GM18868 (cell line): ENCODE results near the gene JAZF1.
A peak's percentile ranks its signal among the peaks of the same experiment; 100 is the strongest.

Source experiments
- ATAC-seq: cut with Tn5 transposase; IDR thresholded peaks from one replicate; pipeline ENCODE4 v1.9.1; 2021; ENCODE audit warnings: mild to moderate bottlenecking, moderate library complexity; ENCODE audit not compliant: unreplicated experiment

JAZF1 gene

DNA sequence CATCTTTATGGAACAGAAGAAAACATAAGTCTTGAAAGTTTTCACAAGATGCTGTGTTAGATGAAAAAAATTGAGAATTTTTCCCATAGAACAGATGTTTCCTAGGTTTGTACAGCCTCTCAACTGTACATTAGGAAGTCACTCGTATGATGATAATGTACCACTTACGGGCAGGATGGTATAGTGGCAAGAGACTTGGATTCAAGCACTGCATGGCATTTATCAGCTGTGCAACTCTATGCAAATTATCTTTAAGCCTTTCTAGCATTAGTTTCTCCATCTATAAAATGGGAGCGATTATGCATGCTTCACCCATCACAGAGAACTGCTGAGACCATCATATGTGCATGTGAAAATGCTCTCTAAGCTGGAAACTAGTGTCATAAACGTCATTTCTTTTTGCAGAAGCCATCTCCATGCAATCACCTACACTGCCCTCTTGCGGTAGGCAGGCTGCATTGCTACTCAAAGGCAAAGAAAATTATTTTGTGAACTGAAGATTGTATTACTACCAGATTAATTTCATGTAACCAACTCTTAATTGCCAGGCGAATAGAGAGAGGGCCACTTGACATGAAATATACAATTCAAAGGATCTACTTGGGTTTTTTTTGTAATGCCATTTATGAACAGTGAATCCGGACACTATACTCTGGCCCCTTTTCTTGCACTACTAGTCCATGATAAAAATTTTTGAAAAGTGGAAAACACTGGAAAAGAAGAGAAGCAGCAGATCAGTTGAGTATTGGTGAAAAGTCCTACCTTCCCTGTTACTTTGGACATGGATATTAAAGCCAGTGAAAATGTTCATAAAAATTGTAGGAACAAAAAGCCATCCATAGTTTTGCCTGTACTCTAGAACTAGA, 102.3 kb downstream of the JAZF1 start:
- no peak for ATAC-seq

DNA sequence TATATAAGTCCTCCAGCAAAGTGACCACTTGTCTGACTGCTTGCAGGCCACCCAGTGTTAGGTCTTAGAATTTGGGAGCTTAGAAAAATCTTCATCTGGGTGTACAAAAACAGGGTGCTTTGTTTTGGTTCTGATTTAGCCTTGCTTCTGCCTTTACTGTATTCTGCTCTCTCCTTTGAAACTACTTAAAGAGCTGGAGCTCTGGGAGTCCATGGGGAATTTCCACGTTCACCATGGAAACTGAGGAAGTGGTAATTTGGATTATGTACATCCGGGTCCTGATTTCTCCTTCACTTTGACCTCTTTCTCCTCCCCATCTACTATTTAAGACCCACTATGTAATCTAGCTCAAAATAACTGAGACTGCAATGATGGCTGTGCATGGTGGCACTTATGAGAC, 103.0 kb downstream of the JAZF1 start:
- no peak for ATAC-seq

DNA sequence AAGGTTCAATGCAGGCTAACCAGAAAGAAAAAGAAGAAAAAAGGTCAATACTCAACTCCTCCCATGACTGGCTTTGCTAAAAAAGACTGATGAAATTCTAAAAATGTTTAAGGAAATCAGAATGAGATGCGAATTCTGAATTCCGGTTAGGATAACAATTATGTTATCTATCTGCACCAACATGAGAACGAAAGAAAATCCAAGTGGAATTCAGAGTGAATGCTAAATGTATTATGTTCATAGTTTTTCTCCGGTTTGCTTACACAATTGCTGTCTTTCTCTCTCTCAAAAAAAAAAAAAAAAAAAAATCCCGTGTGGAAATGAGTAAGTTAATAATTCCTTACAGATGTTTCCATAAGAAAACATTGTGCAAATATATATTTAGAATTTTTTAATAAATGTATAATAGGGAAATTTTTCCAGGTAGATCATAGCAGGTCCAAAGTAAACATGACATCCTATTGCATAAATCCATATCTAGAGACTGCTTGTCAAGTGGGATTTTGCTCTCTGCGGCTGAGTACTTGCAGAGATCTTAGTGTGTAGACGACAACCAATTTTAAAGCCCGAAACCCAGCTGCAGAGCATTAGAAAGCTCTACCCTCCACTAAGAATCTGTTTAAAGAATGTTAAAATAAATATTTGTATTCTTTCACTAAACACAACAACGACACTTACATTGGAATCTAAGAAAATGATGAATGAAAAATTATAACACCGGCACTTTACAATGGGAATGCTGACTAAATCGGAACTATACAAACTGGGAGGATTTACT, 104.0 kb downstream of the JAZF1 start:
- no peak for ATAC-seq

DNA sequence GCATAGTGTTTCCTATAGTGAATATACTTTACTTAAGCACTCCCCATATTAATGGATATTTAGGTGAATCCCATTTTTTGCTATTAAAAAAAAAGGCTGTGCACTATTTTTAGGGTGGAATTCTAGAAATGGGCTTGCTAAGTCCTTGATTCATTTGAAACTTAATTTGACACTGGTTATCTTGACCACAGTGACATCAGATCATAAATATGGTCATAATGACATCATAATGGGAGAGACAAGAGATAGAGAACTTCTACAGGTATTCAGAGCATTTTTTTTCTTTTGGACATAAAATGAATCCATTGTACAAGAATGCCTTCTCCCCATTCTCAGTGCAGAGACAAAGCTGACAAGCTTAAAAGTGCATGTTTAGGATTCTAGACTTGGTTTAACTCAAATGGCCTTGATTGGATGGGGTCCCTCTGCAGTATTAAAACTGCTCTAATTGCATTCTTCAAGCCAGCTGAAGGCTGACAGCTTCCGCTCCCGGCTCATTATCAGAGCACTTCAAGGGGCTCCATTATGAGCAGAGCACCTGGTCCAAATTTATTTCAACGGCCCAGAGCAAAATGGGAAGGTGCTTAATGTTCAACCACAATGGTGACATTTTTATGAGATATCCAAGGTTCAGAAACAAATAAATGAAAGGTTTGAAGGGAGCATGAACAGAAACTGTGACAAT, 104.8 kb downstream of the JAZF1 start:
- ATAC-seq: no peak

DNA sequence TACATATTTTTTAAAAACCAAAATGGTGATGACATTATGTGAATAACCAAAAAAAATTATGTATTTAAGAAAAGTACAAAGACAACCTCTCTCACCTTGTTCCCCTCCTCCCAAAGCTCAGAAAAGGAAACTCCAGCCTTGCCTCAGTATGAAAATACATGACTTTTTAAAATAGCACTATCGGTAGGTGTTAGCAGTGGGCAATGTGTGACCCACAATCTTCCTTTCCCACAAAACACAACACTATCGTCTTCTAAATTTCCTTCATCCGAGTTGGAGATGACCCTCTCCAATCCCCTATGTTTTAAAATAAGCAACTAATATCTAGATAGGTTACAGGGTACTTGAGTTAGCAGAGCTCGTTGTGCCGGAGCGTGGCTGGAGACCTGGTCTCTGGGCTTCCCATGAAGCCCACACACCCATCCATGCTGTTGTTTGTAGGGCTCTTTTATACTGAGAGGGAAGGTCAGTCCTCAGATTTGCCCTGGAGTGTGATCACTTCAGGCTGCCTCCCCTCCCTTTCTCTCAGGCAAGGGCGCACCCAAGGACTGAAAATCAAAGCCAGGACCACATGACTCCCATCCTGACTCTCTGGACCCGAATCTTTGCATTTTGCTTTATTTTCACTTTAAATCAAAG, 107.6 kb downstream of the JAZF1 start:
- no peak for ATAC-seq

DNA sequence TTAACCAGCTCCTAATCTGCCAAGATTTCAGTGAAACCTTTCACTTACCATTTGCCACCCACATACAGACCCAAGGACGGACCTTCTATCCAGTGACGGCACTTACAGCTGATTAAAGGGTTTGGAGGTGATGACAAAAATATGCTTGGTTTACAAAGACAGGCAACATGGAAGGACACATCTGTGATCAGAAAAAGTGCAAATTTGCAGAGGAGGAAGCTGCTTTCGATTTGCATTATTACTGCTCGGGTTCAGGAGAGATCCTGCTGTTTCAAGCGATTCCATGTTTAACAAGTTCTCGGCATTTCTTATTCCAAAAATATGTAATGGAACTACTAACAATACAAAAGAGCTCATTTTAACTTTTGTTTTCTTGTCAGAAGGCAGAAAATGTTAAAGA, 109.0 kb downstream of the JAZF1 start:
- ATAC-seq: no peak

DNA sequence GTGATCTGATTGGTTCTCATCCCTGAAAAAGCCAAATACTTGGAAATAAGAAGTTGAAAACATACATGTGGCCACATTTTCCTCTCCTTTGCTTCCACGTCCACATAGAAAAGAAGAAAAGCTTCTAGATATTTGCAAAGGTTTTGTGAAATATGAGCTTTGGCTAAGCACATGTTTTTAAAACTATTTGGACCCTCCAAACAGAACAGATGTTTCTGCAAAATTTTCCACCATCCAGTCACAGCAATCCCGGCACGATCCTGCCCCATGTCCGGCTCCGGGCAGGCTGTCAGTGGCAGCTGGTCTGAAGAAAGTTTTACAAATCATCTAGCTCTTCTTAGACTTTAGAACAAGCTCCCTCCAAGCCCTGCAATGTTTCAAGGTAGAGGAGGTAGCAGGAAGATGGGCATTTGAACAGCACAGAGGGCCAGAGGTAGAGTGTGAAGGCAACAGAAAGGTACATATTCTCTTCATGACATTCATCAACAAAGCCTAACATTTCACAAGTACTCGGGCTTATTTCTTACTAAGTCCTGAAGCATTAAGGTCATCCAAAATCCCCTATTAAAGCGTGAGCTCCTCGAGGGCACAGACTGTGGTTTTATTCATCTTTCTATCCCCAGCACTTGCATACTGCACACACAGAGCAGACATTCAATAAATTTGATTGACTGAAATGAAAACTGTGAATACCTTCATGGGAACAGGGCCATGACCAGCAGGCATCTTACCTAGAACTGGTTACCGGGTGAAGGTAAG, 110.1 kb downstream of the JAZF1 start:
- ATAC-seq: no peak

DNA sequence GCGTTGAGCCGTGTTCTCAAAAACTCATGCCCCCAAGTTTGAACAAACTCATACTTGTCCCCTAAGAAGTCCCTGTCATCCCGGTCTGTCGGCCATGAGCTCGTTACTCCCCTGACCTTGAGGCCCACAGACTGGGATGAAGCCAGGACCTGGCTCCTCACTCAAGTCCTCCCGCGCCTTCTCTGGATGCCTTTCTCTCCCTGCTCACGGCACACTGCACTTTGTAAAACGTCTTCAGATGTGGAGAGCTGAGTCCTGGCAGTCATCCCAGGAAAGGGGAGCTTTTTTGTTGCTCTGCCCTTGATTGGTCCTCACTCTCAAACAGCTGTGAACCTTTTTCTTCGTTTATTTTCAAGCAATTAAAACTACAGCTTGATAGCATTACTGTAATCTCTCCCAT, 110.8 kb downstream of the JAZF1 start:
- no peak for ATAC-seq

DNA sequence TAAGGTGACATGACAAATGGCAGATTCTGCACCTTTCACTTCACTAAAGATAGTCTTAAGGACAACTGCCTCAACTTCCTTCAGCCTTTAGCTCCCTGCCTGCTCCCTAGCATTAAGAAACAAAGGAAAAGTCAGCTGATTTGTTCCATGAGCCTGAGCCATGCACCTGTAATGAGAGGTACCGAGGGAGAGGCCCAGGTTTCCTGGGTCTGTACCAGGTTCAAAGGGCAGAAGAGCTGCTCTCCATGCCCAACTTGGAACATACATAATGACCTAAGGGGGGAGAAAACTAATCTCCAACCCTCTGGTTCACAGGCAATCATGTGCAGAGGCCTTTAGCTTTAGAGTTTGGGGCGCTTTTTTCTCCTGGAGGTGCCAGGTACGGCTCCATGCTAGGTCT, 111.2 kb downstream of the JAZF1 start:
- no peak for ATAC-seq

DNA sequence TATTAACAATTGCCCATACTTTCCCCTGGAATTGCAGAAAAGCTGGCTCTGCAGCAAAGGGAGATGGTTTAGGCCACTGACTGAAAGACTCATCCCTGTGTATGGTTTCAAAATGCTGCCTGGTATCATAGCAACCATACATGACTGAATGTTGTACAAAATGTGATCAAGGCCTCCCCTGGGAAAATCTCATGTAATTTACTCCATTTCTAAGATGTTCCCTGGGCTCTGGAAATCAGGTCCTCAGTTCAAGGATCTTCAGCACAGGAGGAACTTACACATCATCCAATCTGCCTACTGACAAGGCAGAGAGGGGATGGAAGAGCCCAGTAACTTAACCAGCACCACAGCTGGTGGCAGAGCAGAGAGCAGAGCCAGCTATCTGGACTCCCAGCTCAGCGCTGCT, 111.8 kb downstream of the JAZF1 start:
- ATAC-seq: no peak

DNA sequence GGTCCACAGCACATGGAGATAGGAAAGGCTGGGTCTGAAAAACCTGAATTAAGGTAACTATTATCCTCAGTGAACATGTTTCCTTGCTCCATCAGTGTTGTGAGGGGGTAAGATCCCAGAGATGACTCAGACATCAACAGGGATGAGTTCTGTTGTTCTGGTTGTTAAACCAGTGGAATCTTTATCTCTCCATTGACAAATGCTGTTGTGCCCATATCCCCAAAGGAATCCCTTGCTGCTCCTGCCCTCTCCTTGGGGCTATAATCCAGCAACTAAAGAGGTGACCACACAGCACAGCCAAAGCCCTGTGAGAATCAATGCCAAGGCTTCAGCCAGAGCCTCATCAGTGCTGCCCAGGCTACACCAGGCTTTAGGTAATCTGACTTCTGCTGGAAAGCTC, 113.4 kb downstream of the JAZF1 start:
- ATAC-seq: no peak

DNA sequence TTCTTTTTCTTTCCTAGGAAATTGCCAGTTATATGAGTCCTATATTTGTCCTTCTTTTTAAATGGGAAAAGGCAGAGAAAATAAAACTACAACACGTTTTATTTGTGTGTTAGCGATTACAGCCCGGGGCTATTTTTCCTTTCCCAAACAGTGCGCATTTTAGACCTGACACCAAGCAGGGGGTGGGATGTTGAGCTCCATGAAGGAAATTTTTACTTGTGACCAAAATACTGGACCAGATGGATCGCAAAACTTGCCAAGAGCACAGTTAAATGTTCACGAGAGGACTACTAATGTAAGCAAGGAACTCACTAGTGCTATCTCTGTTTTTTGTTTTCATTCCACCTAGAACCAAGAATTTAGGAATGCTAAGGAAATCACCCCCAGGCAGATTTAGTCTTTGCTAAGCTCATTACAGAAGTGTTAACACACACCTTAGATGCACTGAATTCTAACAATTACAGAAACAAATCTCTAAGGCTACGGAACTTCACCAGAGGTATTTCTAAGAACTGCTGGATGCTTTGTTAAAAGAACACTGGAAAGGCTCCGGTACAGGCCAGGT, 114.8 kb downstream of the JAZF1 start:
- no peak for ATAC-seq

DNA sequence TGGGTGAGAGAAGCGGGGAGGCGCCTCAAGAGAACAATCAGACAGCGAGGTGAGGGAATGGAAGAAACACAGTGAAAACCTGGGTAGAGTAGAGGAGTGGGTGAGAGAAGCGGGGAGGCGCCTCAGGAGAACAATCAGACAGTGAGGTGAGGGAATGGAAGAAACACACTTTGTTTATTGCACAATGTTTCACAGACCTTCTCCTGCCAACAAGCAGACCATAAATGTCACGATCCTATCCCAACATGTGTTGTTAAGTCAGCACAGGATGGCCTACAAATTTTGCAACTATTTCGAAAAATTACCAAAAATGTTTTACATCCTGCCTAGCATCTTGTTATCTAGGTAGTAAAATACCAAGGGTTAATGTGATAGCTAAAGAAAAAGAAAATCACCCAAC, 115.3 kb downstream of the JAZF1 start:
- no peak for ATAC-seq

DNA sequence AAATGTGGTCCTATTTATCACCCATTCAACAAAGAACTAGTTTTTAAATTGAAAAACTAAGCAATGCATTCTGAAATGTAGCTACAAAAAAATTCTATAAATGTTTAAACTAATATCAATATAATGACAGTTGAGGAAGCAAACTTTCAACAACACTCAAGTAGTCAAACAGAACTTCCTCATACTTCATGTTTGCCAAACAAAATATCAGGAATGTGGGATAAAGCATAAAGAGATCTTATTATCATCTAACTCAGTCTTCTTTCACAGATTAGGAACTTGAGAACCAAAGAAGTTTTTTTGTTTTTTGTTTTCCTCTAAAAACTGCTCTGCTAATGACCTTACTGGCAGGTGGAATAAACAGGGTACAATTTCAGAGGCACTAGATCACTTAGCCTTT, 116.2 kb downstream of the JAZF1 start:
- ATAC-seq: no peak

DNA sequence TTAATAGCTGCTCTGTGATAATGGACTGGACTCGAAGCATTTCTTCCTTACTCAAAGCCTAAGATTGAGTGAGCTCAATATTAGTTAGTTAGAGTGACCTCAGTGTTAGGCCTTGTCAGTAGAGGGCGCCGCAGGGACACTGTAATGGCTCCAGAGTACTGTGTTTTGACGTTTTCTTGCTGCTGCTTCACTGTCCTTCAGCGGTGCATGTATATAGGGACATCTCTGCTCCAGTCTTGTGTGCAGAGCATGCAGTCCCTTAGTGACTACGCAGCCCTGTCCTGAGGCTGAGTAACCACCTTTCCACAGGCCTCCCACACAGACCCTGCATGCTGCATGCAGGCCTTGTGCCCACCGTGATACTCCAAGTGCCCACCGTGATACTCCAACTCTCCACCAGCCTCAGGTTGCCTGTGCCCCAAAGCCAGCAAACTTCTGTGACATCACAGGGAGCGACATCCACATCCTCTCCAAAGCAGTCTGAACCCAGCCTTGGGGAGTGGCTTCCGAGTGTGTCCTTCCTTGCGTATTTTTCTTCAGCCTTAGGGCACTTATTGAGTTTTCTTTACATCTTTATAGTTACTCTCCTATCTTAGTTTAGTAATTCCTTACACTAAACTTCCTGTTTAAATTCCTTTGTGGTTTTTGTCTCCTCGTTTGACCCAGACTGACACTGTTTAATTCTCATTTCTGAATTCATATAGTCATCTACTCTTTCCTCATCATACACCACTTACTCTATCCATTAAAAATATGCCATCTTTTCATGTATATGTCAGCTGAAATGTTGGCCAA, 118.2 kb downstream of the JAZF1 start:
- peak; percentile 93 for ATAC-seq

DNA sequence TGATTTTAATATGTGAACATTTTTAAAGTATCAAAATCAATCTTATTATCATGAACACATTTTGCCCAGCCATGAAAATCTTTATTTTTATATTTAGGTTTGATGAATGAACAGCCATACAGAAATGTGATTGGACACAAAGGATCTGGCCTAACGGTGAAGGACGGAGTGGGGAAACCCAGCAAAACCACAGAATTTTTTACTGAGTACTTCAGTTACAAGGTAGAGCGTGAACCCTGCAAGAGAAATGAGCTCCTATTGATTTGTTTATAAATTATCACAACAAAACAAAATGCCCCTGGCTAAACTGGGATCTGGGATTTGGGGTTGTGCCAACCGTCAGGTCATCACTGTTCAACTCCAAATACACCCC, 118.8 kb downstream of the JAZF1 start:
- ATAC-seq: peak; percentile 66

DNA sequence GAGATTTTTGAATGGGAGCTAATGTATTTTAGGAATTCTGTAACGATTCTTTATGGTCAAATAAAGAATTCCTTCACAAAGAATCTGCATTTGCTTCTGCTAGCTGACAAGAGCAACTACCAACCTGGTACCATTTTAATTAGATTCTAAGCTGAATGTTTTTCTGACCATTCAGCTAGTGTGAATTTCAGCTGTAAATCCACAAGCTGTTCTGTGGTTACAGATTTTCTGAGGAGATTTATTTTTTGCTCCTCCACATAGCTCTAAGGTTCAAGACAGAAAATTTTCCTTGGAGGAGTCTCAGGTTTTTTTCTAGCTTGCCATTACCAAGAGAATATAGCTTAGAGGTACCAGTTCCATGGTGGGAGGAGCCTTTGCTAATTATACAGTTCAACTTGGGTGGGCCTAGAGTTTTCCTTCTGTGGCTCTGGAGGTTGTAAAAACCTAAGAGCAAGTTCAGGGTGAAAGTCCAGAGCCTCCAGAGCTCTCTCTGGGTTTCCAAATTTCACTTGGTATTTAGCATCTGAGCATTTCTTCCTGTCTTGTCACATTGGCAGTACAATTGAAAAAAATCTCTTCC, 120.1 kb downstream of the JAZF1 start:
- ATAC-seq: no peak

DNA sequence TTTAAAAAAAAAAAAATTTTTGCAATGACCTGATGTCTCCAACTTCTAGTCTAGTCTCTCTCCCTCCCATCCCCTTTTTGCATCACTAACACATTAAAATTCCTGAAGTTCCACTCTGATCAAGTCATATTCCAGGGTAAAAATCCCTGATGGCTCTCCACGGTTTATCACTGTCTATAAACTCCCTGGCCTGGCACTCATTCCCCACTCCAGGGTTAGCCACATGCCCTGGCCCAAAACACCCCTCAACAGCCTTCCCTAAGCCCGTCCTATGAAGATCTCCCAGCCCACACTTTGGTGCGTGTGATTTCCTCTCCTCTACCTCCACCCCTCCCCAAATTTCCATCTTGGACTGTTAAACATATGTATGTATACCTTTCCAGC, 125.4 kb downstream of the JAZF1 start:
- no peak for ATAC-seq

DNA sequence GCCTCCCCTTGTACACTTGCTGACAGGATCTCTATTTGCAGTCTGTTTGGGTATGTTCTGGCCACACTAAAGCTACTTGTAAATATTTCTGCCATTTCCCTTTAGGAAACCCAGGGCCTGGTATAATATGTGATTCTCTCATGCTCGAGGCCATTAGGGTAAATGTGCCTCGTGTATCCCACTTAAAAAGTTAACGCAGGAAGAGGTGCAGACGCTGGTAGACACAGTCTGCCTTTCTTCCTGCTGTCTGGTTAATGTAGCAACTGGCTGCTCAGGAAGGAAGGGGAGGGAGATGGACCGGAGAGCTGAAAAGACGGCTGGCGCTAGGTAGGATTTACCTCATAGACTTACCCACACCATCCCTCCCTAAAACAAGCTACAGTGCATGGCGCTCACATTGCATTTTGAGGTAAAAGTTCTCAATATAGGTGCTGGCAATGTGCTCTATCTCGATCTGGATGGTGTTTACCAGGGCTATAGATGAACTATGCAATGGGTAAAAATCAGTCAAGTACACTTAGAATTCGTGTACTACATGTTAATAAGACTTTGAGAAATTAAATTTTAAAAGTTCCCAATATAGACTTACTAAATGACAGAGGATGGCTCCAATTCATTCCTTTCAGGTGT, 125.9 kb downstream of the JAZF1 start:
- ATAC-seq: no peak
